Left renal pelvis (tissue), 4 donors: ENCODE results near the gene LMOD2. TPM values are rescaled to one million over a fixed set of nuclear protein-coding genes. Genes with fewer than 3 reads are reported as not detected.
"Not testable (repeated sequence)": the region's sequence is repeated elsewhere in the genome, so short reads cannot be mapped to it uniquely, and the experiment has no call there.

Experiments
- DNase-seq, 4 donors: peaks; one replicate each; pipeline ENCODE4 v3.0.0-alpha.2; 2013; ENCODE audit warnings: low read depth in 4 of 4, low spot score in 3 of 4
- polyA plus RNA-seq, 4 donors: library from polyadenylated mRNA; unstranded; fragments of 120-200 nt; gene quantifications; one replicate each; pipeline ENCODE4 v1.2.1, GENCODE V29; 2013; ENCODE audit not compliant: insufficient read length in 4 of 4

Gene LMOD2
- not detected for polyA plus RNA-seq

GRCh38 chr7:123655614-123656013, at the start of gene LMOD2:
Gene LMOD2 (plus strand): TSS chr7:123655866. CDS start chr7:123655964, 98 bp downstream.
- no peak for DNase-seq

GRCh38 chr7:123607423-123607975, 48.2 kb upstream of the LMOD2 start:
- DNase-seq, result no peak

- no peak for DNase-seq
These were observed 46.4 kb upstream of the LMOD2 start for GRCh38 chr7:123608991-123609882.

GRCh38 chr7:123609883-123610239, 45.8 kb upstream of the LMOD2 start:
- DNase-seq, result no peak

- DNase-seq, result no peak
These were observed 43.6 kb upstream of the LMOD2 start for GRCh38 chr7:123612024-123612423.

- peak in 1 of 4 donors; percentile 5 for DNase-seq
These were observed 40.3 kb upstream of the LMOD2 start for GRCh38 chr7:123615344-123615743.

- DNase-seq, result no peak
These were observed 39.4 kb upstream of the LMOD2 start for GRCh38 chr7:123616223-123616622.

- DNase-seq, result no peak
These were observed 34.0 kb upstream of the LMOD2 start for GRCh38 chr7:123621707-123622106.

- no peak for DNase-seq
These were observed 32.8 kb upstream of the LMOD2 start for GRCh38 chr7:123622660-123623386.

GRCh38 chr7:123624527-123625183, 31.0 kb upstream of the LMOD2 start:
- DNase-seq, result no peak

- no peak for DNase-seq
These were observed 30.4 kb upstream of the LMOD2 start for GRCh38 chr7:123625254-123625653.

GRCh38 chr7:123627851-123628250, 27.8 kb upstream of the LMOD2 start:
- no peak for DNase-seq

GRCh38 chr7:123628829-123629228, 26.8 kb upstream of the LMOD2 start:
- DNase-seq, result no peak

GRCh38 chr7:123629281-123629680, 26.4 kb upstream of the LMOD2 start:
- DNase-seq, result no peak

GRCh38 chr7:123632808-123633207, 22.9 kb upstream of the LMOD2 start:
- no peak for DNase-seq

GRCh38 chr7:123633553-123633952, 22.1 kb upstream of the LMOD2 start:
- DNase-seq, result no peak

- DNase-seq, result not testable (repeated sequence)
These were observed 21.6 kb upstream of the LMOD2 start for GRCh38 chr7:123634011-123634573.

- no peak for DNase-seq
These were observed 19.9 kb upstream of the LMOD2 start for GRCh38 chr7:123635551-123636359.

GRCh38 chr7:123637203-123637602, 18.5 kb upstream of the LMOD2 start:
- DNase-seq, result no peak

GRCh38 chr7:123637878-123638277, 17.8 kb upstream of the LMOD2 start:
- no peak for DNase-seq
